HG03575 (cell line): Measurements from ENCODE around the gene MYH13.

Experiments
- ATAC-seq: cut with Tn5 transposase; IDR thresholded peaks from one replicate; pipeline ENCODE4 v1.9.1; 2021; ENCODE audit not compliant: unreplicated experiment, insufficient number of reproducible peaks, low FRiP score; ENCODE audit errors: extremely low read depth

Gene MYH13

DNA sequence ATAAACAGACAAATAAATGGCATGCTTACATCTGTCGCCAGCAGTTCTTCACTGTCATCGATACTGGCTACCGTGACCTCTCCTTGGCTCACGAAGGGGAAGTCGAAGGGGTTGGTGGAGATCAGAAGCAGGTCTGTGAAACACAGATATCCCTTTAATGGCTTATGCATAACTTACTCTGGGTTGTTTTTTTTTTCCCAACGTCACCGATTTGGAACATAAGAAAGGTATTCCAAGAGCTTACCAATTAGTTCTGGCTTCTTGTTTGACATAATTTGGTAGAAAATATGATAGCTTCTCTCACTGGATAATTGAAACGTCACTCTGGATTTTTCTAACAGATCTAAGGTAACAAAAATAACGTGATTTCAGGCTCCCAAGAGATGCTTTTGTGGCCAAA, 18.2 kb downstream of the MYH13 start:
- ATAC-seq, result no peak

GRCh38 chr17:10352893-10353292, 19.9 kb downstream of the MYH13 start:
- ATAC-seq, result no peak

GRCh38 chr17:10349403-10349802, 23.4 kb downstream of the MYH13 start:
- ATAC-seq, result no peak

DNA sequence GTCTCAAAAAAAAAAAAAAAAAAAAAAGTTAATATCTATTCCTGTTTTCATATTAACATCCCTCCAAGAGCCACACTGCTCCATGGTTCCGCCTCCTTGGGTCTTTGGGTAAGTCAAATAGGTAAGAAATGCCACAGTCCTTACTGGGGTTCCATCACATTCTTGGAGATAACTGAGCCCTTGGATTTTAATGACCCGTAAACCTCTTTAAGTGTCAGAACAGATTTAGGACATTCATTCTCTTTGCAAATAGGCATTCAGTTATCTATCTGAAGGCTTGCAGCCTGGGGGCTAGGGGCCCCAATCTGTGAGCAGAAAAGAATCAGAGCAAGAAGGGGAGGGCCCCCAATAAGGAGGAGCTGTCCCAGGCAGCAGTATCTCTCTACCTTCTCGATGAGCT, 28.0 kb downstream of the MYH13 start:
- no peak for ATAC-seq

- ATAC-seq, result no peak
Observed at GRCh38 chr17:10339051-10339450, 33.8 kb downstream of the MYH13 start.

DNA sequence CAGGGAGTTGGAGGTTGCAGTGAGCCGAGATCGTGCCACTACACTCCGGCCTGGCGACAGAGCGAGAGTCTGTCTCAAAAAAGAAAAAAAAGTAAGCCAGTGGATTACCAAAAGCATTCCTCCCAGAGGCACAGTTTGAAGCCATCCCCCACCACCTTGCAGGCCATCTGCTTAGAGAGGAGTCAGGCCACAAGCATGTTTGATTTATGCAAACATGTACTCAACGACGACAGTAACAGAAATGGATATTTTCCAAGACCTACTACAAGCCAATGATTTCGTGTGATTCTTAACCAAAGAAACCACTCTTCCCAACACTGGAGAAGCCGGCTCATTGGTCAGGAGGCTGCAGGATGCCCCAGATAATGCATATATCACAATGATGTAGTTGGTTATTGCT, 34.8 kb downstream of the MYH13 start:
- ATAC-seq, result no peak

DNA sequence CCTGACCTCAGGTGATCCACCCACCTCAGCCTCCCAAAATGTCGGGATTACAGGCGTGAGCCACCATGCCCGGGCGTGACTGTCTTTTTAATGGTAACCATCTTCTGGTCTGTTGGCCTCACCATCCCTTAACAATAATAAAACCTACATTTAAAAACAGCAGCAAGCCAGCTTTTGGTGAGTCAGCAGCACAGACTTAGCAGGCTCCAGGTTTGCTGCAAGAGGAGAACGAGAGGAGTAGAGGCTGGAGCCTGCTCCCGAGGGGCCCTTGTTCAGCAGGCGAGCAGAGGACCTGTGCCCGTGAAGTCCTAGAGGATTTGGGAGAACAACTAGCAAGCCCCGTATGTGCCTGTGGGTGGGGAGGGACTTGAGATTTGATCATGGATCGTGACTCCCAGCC, 35.7 kb downstream of the MYH13 start:
- ATAC-seq, result no peak

- no peak for ATAC-seq
Observed at GRCh38 chr17:10336393-10336792, 36.4 kb downstream of the MYH13 start.

- ATAC-seq, result no peak
Observed at GRCh38 chr17:10332515-10332914, 40.3 kb downstream of the MYH13 start.

DNA sequence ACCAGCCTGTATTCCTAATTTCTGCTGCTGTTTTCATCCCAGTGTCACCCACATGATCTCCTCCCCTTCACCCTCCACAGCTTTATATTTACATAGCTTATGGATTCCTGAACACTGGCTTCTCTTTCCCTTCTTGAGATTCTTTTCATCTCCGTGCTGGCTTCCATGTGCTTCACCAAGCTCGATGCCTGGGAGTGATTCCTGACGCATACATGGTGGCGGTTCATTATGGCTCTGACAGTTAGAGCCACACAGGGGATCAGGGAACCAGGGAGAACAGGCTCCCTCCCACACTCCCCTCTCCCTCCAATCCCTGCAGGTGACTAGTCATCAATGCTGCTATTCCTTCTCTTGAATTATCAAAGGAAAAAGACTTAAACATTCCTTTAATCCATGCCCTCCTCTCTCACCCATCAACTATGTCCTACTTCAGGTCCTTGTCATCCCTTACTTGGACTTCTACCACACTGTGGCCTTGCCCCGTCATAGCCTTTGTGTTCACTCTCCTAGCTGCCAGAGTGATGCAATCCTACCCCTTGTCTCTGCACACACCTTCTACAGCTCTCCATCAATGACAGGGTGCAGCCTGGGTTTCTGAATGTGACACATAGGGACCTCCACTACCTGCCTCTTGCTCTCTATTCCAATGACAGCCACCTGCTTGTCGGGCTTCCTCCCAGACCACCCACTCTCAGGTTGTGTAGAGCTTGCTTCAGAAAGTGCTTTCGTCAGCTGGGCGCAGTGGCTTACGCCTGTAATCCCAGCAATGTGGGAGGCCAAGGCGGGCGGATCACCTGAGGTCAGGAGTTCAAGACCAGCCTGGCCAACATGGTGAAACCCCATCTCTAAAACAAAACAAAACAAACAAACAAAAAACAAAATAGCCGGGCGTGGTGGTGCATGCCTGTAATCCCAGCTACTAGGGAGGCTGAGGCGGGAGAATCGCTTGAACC, 43.6 kb downstream of the MYH13 start:
- ATAC-seq, result no peak

DNA sequence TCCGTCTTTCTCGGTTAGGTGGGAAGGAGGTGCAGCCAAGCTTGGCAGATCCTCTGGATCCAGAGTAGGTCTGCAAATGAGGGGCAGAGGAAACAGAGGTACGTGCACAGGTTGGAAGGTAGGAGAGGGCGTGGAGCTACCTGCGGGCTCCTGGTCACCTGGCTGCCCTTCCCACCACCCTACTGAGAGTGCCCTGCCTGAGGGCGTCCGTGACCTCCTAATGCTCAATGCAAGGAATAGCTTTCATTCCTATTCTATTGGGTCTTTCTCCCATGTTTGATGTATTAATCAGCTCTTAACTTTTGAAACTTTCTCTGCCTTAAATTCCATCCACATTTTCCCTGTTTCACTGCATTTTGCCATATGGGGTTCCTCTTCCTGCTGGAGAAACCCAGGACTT, 44.6 kb downstream of the MYH13 start:
- no peak for ATAC-seq

DNA sequence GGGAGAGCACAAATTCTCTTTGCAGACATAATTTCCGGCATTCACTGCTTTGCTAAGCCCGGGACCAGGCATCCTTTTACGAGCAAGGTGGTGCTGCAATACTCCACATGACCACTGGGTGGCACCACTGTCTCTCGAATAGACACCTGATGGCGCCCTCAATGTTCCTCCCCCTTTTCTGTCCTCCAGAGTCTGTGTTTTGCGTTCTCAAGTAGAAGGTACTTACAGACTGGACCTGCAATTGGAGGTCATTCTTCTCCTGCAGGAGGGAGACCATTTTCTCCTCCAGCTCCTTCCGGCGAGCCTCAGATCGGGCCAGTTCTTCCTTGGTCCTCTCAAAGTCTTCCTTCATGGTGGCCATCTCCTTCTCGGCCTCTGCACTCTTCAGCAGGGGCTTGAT, 45.2 kb downstream of the MYH13 start:
- no peak for ATAC-seq

GRCh38 chr17:10325031-10325695, 47.6 kb downstream of the MYH13 start:
- no peak for ATAC-seq

DNA sequence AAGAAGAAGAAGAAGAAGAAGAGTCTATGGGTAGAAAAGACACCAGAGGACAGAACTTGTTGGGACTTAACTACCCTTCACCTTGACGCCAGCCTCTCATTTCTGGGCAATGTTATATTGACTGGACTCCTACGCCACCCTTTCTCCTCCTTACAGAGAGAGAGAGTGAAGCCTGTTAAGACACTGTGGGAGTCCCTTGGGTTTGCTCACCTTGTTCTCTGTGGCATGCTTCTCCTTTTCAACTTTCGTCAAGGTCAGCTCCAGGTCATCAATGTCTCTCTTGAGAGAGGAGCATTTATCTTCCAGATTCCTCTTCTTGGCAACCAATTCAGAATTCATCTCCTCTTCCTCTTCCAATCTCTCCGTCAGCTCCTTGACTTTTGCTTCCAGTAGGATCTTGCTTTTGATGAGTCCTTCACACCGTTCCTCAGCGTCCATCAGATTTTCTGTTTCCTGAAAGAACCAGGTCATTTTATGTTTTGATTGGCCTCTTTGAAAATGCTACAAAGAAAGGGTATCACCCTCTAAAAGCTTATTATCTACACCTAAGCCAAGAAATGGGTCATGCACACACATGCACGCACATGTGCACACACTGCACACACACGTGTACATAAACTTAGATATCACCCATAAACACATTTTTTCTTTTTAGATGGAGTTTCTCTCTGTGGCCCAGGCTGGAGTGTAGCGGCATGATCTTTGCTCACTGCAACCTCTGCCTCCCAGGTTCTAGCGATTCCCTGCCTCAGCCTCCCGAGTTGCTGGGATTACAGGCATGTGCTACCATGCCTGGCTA, 48.8 kb downstream of the MYH13 start:
- ATAC-seq, result no peak

DNA sequence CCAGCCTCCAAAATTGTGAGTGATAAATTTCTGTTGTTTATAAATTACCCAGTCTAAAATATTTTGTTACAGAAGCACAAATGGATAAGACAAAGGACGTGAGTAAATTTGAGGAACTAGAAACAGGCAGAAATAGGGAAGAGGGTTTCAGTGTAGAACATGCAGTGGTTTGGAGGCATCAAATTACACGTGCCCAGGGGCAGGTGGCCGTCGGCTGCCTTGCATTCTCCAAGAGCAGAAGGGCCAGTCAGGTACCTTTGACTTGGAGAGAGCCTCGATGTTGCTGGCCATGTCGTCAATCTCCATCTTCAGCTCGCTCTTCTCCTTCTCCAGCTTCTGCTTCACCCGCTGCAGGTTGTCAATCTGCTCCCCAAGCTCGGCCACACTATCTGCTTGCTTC, 54.3 kb downstream of the MYH13 start:
- no peak for ATAC-seq

- no peak for ATAC-seq
Observed at GRCh38 chr17:10317543-10317834, 55.3 kb downstream of the MYH13 start.

DNA sequence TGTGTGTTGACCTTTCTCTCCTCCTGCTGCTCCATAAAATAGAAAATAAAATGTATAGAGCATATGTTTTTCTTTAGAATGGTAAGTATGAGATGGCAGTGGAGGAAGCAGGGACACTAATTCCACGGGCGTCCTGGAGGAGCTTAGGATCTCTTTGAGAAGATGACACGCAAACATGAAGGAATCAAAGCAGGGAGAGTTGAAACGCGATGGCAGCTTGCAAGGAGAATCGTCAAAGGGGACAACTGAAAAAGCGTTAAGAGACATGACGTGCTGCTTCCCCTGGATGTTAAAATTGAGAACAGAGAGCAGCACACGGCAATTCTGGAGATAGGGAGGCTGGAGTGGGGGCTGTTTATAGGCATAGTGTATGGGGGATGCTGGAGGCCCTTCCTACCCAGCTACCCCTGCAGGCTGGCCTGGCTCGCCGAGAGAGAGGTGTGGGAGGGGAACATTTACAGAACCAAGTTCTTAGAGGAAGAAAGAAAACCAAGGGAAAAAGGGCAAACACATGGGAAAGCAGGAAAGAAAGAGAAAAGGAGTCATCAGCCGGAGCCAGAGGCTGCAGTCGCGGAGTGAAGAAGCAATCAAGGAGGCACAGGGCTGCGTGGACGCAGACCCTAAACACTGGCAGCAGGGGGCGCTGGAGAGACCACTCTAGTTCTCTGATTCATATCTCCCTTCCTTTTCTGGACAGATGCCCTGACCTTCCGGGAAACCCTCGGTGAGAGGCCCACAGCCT, 55.8 kb downstream of the MYH13 start:
- no peak for ATAC-seq

DNA sequence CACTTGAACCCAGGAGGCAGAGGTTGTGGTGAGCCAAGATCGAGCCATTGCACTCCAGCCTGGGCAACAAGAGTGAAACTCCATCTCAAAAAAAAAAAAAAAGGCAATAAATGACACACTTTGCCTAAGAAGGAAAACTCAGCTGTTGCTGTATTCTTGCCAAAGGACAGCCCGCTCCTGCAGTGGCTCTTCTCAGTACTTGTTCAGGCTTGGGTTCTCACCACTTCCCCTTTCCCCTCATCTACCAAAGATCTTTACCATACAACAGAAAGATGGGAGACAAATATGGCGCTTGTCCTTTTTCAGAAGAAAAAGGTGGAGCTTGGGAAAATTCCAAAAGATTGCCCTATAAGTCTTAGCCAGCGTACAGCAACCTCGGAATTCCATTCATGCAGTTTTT, 58.5 kb downstream of the MYH13 start:
- no peak for ATAC-seq

GRCh38 chr17:10313037-10313672, 59.7 kb downstream of the MYH13 start:
- no peak for ATAC-seq
